ENCODE data around the gene MRPL55.
A peak's percentile ranks its signal among the peaks of the same experiment; 100 is the strongest.

MRPL55 gene

DNA sequence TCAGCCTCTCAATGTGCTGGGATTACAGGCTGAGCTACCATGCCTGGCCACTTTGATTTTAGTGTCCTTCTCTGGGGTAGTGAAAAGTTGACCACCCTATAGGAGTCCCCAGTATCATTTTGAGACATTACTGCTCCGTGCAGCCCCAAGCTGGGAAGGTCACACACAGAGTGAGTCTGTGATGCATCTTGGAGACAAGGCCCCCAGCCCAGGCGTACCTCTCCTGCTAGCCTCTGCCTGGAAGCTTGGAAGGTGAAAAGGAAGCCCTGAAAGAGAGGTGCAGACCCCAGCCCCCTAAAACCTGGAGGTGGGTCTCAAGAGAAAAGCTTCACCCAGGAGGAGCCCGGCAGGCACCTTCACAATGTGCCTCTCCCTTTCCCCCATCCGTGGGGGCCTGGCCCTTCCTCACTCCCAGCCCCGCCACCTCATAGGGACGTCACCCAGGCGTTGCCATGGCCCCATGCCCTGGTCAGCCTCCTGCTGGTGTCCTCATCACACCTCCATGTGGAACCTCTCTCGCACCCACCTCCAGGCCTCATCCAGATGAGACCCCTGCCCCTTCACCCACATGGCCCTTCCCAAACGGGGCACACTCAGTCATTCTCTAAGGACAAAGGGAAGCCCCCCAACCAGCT is 32.2 kb downstream of the MRPL55 start:
- TF ChIP-seq FOXM1 (IDR thresholded peaks at IDR 0.05; ENCODE audit: borderline replicate concordance, low read depth), result no peak
- TF ChIP-seq EGR1 (IDR thresholded peaks at IDR 0.05), result no peak
- no peak for TF ChIP-seq EP300 (IDR thresholded peaks at IDR 0.05; ENCODE audit: borderline replicate concordance)
- no peak for TF ChIP-seq TAF1 (IDR thresholded peaks at IDR 0.05; ENCODE audit: low read depth)
- no peak for TF ChIP-seq CEBPB (IDR thresholded peaks at IDR 0.05)
- no peak for TF ChIP-seq RAD21 (IDR thresholded peaks at IDR 0.05; ENCODE audit: low read depth)
- no peak for TF ChIP-seq ZBTB7A (IDR thresholded peaks at IDR 0.05; ENCODE audit: low read depth)
- no peak for TF ChIP-seq YY1 (IDR thresholded peaks at IDR 0.05; ENCODE audit: low read depth)
- TF ChIP-seq NFIC (IDR thresholded peaks at IDR 0.05), result no peak
- no peak for TF ChIP-seq TCF12 (IDR thresholded peaks at IDR 0.05; ENCODE audit: low read depth)
- no peak for TF ChIP-seq REST (IDR thresholded peaks at IDR 0.05; ENCODE audit: low read depth)
- no peak for TF ChIP-seq USF1 (IDR thresholded peaks at IDR 0.05)
- TF ChIP-seq, protein P1, sequence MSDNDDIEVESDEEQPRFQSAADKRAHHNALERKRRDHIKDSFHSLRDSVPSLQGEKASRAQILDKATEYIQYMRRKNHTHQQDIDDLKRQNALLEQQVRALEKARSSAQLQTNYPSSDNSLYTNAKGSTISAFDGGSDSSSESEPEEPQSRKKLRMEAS (IDR thresholded peaks at IDR 0.05), result no peak

GRCh38 chr1:228075801-228076271 is 33.3 kb downstream of the MRPL55 start:
- TF ChIP-seq REST (IDR thresholded peaks at IDR 0.05; ENCODE audit: low read depth), result no peak
- TF ChIP-seq TEAD4 (IDR thresholded peaks at IDR 0.05), result no peak
- no peak for TF ChIP-seq CREB1 (IDR thresholded peaks at IDR 0.05; ENCODE audit: low read depth)
- TF ChIP-seq CEBPB (IDR thresholded peaks at IDR 0.05), result no peak
- no peak for TF ChIP-seq RAD21 (IDR thresholded peaks at IDR 0.05; ENCODE audit: low read depth)
- no peak for TF ChIP-seq EP300 (IDR thresholded peaks at IDR 0.05; ENCODE audit: borderline replicate concordance)
- TF ChIP-seq TAF1 (IDR thresholded peaks at IDR 0.05; ENCODE audit: low read depth), result no peak
- TF ChIP-seq TCF12 (IDR thresholded peaks at IDR 0.05; ENCODE audit: low read depth), result no peak
- no peak for TF ChIP-seq EGR1 (IDR thresholded peaks at IDR 0.05)
- no peak for TF ChIP-seq NFIC (IDR thresholded peaks at IDR 0.05)
- no peak for TF ChIP-seq USF1 (IDR thresholded peaks at IDR 0.05)
- TF ChIP-seq, protein P1 (IDR thresholded peaks at IDR 0.05), result no peak
- TF ChIP-seq FOXM1 (IDR thresholded peaks at IDR 0.05; ENCODE audit: borderline replicate concordance, low read depth), result no peak
- TF ChIP-seq ZBTB7A (IDR thresholded peaks at IDR 0.05; ENCODE audit: low read depth), result no peak
- no peak for TF ChIP-seq YY1 (IDR thresholded peaks at IDR 0.05; ENCODE audit: low read depth)

- peak; percentile 61; the same call in 1 of the 2 replicates for TF ChIP-seq CREB1 (IDR thresholded peaks at IDR 0.05; ENCODE audit: low read depth)
- no peak for TF ChIP-seq EGR1 (IDR thresholded peaks at IDR 0.05)
Measured at GRCh38 chr1:228074954-228075730, 34.0 kb downstream of the MRPL55 start.

DNA sequence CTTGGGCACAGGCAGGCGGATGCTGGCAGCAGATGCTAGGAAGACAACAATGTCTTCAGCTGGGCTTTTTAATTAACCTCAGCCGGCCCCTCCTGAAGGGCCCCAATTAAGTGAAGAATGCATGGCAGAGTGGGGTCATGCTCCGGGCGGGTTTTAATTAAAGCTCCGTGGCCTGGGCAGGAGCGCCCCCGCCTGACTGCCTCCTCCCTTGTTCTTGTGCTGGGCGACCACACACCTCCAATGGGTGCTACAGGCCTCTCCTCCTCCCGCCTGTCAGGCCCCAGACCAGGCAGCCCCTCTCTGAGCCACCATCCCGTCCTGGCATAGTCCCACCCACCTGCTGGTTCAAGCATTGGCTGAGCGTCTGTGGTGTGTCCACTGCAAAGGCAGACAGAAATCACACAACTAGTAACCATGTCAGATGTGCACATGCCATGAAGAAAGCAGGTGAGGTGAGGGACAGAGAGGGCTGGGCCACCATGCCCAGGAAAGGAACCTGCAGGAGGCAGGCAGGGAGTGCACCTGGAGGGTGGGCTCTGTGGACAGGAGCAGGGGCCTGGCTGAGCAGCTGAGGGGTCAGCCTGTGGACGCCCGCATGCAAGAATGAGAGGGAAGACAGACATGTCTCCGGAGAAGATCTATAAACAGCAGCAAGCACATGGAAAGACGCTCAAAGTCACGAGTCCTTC is 35.1 kb downstream of the MRPL55 start:
- TF ChIP-seq RAD21 (IDR thresholded peaks at IDR 0.05; ENCODE audit: low read depth), result peak; percentile 67
- TF ChIP-seq TEAD4 (IDR thresholded peaks at IDR 0.05), result no peak

DNA sequence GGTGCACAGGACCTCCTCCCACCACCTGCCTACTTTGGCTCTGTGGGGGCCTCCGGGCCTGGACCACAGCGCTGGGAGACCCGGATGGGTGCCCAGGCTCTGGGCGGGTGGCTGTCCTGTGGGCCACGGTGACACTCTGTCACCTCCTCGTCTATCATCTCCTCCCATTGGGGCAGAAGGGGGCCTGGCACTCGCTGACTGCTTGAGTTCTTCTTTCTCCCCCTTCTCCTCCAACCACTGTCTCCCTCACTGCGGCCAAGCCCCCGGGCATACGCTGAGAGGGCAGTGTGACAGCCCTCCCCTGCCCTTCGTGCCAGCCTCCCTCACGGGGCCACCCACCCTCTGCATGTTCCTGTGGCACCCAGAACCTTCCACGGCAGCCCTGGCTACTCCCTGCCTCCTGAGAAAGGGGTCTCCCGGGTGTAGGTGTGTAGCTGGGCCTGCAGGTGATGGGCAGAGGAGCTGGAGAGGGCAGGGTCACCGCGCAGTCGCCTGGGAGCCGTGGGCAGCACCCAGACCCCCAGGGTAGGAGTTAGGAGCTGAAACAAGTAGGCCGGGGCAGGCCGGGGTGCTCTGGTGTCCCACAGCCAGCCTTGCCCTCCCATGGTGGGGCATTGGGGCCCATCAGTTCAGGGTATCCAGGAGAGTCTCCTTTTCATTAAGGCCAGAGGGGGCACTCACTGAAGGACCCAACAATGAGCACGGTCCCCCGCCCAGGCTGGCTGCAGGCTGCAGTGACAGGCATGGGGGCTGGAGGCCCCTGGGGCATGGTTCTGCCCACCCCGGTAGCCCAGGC is 35.8 kb downstream of the MRPL55 start:
- no peak for TF ChIP-seq FOXM1 (IDR thresholded peaks at IDR 0.05; ENCODE audit: borderline replicate concordance, low read depth)
- TF ChIP-seq, protein P1 (IDR thresholded peaks at IDR 0.05), result no peak
- no peak for TF ChIP-seq USF1 (IDR thresholded peaks at IDR 0.05)
- no peak for TF ChIP-seq EGR1 (IDR thresholded peaks at IDR 0.05)
- TF ChIP-seq TEAD4 (IDR thresholded peaks at IDR 0.05), result no peak
- no peak for TF ChIP-seq REST (IDR thresholded peaks at IDR 0.05; ENCODE audit: low read depth)
